Pancreas (tissue), 10 donors: ENCODE data around the gene ZNF660. TPM values are rescaled to one million over a fixed set of nuclear protein-coding genes. Genes with fewer than 3 reads are reported as not detected.
"Not testable (repeated sequence)": the region's sequence is repeated elsewhere in the genome, so short reads cannot be mapped to it uniquely, and the experiment has no call there.

Experiments used
- ATAC-seq, 4 donors: fragments of 200-7000 bp; cut with Tn5 transposase; one replicate each; pipeline versions ENCODE4 v1.8.0 to v1.9.1; 2020; ENCODE audit warnings: mild to moderate bottlenecking in 4 of 4, moderate library complexity in 4 of 4
- DNase-seq, 6 donors: peaks; one replicate each; pipeline ENCODE4 v3.0.0-alpha.2; 2020
- FAIRE-seq: peaks from 2 replicates; lab custom pipeline; 2012; peaks lifted over from hg19 to GRCh38; lab: Jason Lieb, UNC
- H3K27ac ChIP-seq, 4 donors: fragments of 200-600 bp; sonication (generic); 1 replicate in 3 of 4; 2 replicates in 1 of 4; pipeline versions ENCODE4 v1.5.0 to v1.8.0; 2020
- H3K27me3 ChIP-seq, 4 donors: fragments of 200-600 bp; one replicate each; pipeline ENCODE4 v1.8.0; 2021
- H3K36me3 ChIP-seq, 3 donors: fragments of 200-600 bp; sonication (generic) in 1 of 3; one replicate each; pipeline versions ENCODE4 v1.5.0 to v1.8.0; 2020 to 2021
- H3K4me1 ChIP-seq, 3 donors: fragments of 200-600 bp; one replicate each; pipeline ENCODE4 v1.8.0; 2021
- H3K4me3 ChIP-seq, 4 donors: fragments of 200-600 bp; sonication (generic) in 2 of 4; one replicate each; pipeline versions ENCODE4 v1.5.0 to v1.8.0; 2020 to 2021
- H3K9me3 ChIP-seq, 4 donors: fragments of 200-600 bp; one replicate each; pipeline ENCODE4 v1.8.0; 2021
- WGBS, 2 donors: extraction: QIAGEN DNeasy Blood & Tissue Kit; methylation state at CpG; one replicate each; pipeline ENCODE4 v1.1.7; 2013; 5-methylcytosine and 5-hydroxymethylcytosine counted together
- intact Hi-C, 3 donors: fragments of 100-400 bp; cut with DNase I; formaldehyde crosslinking; loops; one replicate each; pipeline versions ENCODE4 v1.11.1 to v1.14.2; 2022
- polyA plus RNA-seq, 2 donors: library from polyadenylated mRNA; stranded (reverse); fragments of 200-250 nt; gene quantifications; one replicate each; pipeline ENCODE4 v1.2.3, GENCODE V29; 2013
- total RNA-seq, 6 donors: library from RNA; stranded (reverse); fragmentation: NEBNext Ultra II Directional in 4 of 6; extraction: Animal tissue kit (Norgen Biotek cat#: 25700) in 4 of 6; gene quantifications; one replicate each; pipeline versions ENCODE4 v1.2.1 to v1.2.4, GENCODE V29; 2021 to 2023
- TF ChIP-seq, protein P1 (sequence below), 4 donors: fragments of 200-600 bp; sonication (generic) in 3 of 4; IDR thresholded peaks; one replicate each; pipeline versions ENCODE4 v1.5.0 to v1.8.0; 2021; ENCODE audit warnings: antibody characterized with exemption in 4 of 4
- donor health status: healthy with polysubstance abuse.
- donor health status: DM: no; HTN: no; CAD: no; lungs with moderate emphysema.
- donor health status: DM: no; HTN: no; CAD: no.
- donor health status: control.
- donor health status: control.
- donor health status: Bipolar disorder and iron deficiency.
- donor health status: DM: yes; HTN: yes; CAD: no.
- donor health status: DM: no; HTN: no; CAD: no.
- donor health status: DM: no; HTN: no; CAD: no.
- donor health status: DM: yes; HTN: yes; CAD: no.

ZNF660 gene
- 1 to 10 TPM in 4 of 6 donors, under 1 TPM in 2; 0.66 to 1.9 (median 1.5) TPM for total RNA-seq
- polyA plus RNA-seq = 1 to 10 TPM in 1 of 2 donors, under 1 TPM in 1; 0.76 to 1.1 TPM

DNA sequence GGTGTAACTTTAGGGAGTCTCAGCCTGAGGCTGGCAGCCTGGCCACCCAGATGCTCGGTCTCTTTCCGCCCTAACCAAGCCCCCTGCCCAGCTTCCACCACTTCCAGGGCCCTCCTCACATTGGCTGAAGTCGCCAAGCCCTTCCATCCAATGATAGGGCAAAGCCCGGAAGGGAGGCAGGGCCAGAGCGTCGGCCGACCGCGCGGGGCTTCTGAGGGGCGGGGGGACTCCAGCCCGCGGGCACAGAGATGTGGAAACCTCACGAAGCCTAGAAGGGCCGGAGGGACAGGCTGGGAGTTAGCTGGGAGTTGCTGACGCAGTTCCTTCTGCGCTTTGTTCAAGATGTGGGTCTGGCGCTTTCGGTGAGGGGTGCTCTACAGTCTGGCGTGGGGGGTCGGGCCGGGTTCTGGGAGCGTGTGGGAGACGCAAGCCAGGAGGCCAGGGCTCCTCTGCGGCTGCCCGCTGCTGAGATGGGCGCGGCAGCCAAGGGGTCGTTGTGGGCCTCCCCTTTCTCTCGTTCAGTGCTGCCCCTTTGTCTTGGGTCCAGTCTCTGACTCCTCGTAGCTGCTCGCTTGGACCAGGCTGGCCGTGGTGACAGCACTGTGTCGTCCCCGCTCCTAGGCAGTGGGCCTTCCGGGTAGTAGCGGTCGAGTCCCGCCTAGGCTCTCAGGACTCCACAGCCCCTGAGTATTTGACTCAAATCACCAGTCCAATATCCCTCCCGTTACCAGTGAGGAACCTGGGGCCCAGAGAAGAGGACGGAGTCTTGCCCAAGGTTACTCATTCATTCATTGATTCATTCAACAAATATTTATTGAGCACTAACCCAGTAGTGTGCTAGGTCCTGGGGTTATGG is at the start of gene ZNF660:
Gene ZNF660 (plus strand): TSS at position 319 of the 856 bp plus-strand sequence. CDS start 9,230 bp downstream, outside the sequence.
- DNase-seq (peak; percentile 24 to 72 (median 48)), ATAC-seq (peak; percentile 90 to 96 (median 95)), FAIRE-seq (no peak)
- TF ChIP-seq, protein P1, sequence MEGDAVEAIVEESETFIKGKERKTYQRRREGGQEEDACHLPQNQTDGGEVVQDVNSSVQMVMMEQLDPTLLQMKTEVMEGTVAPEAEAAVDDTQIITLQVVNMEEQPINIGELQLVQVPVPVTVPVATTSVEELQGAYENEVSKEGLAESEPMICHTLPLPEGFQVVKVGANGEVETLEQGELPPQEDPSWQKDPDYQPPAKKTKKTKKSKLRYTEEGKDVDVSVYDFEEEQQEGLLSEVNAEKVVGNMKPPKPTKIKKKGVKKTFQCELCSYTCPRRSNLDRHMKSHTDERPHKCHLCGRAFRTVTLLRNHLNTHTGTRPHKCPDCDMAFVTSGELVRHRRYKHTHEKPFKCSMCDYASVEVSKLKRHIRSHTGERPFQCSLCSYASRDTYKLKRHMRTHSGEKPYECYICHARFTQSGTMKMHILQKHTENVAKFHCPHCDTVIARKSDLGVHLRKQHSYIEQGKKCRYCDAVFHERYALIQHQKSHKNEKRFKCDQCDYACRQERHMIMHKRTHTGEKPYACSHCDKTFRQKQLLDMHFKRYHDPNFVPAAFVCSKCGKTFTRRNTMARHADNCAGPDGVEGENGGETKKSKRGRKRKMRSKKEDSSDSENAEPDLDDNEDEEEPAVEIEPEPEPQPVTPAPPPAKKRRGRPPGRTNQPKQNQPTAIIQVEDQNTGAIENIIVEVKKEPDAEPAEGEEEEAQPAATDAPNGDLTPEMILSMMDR (IDR thresholded peaks at IDR 0.05) = no peak
- 1 to 2% methylated on average over 41 of the region's 41 CpGs for WGBS, 2 donors
- Histone ChIP-seq H3K27me3 (no peaks in the 10 kb centered on the region), H3K9me3 (no peaks in the 10 kb centered on the region), H3K27ac (peak within 1 kb of the TSS in 1 of 4 donors; percentile 24), H3K36me3 (no peaks in the 10 kb centered on the region), H3K4me1 (peaks cover 0 to 4% (median 0%) of the 10 kb centered on the region in 3 donors), H3K4me3 (peak within 1 kb of the TSS; percentile 36 to 53 (median 48))
- intact Hi-C loops = no loop called here

GRCh38 chr3:44535364-44535763 is 49.4 kb upstream of the ZNF660 start:
- DNase-seq = no peak
- H3K9me3 ChIP-seq = no peaks in the 10 kb centered on the region
- no peak overlapping the region for H3K4me3 ChIP-seq
- intact Hi-C loops = loop anchor here in 1 of 3 donors (10.0 kb wide), 1 partner anchor 379 kb away; no protein-coding TSS in a partner anchor
- FAIRE-seq = no peak
- no peak overlapping the region for H3K27ac ChIP-seq
- no peaks in the 10 kb centered on the region for H3K4me1 ChIP-seq
- TF ChIP-seq, protein P1 (IDR thresholded peaks at IDR 0.05) = no peak
- WGBS, 2 donors = 0 to 9% methylated on average over 1 of the region's 1 CpG
- peaks cover 0 to 15% (median 1%) of the 10 kb centered on the region in 4 donors for H3K27me3 ChIP-seq
- H3K36me3 ChIP-seq = no peaks in the 10 kb centered on the region
- ATAC-seq = no peak

GRCh38 chr3:44544811-44545210 is 40.0 kb upstream of the ZNF660 start:
- ATAC-seq, H3K4me1 ChIP-seq, DNase-seq, H3K36me3 ChIP-seq, H3K9me3 ChIP-seq, FAIRE-seq, intact Hi-C loops, H3K27me3 ChIP-seq, H3K4me3 ChIP-seq, H3K27ac ChIP-seq: not testable (repeated sequence)
- WGBS, 2 donors = 35 to 45% methylated on average over 1 of the region's 1 CpG

GRCh38 chr3:44554626-44555592 is 29.9 kb upstream of the ZNF660 start, which contains the start of gene ZKSCAN7:
Gene ZKSCAN7 (plus strand): TSS chr3:44555193. CDS start chr3:44557048, 1,855 bp downstream.
- FAIRE-seq (no peak), DNase-seq (peak; percentile 50 to 87 (median 62)), ATAC-seq (peak; percentile 90 to 96 (median 92))
- TF ChIP-seq, protein P1 (IDR thresholded peaks at IDR 0.05) = no peak
- intact Hi-C loops = no loop called here
- H3K36me3 ChIP-seq = no peaks in the 10 kb centered on the region
- H3K27ac ChIP-seq = peak within 1 kb of the TSS; percentile 55 to 71 (median 60)
- peak within 1 kb of the TSS; percentile 61 to 88 (median 73) for H3K4me3 ChIP-seq
- peaks cover 5 to 11% (median 7%) of the 10 kb centered on the region in 3 donors for H3K4me1 ChIP-seq
- no peaks in the 10 kb centered on the region for H3K9me3 ChIP-seq
- 3 to 4% methylated on average over 65 to 68 of the region's 68 CpGs for WGBS, 2 donors
- peaks cover 0 to 4% (median 0%) of the 10 kb centered on the region in 4 donors for H3K27me3 ChIP-seq
